HT-29 (cell line): ENCODE data around the gene GRIK1. TPM values are rescaled to one million over a fixed set of nuclear protein-coding genes. Genes with fewer than 3 reads are reported as not detected.

Experiments
- DNase-seq: peaks from one replicate; pipeline ENCODE4 v3.0.0-alpha.2; 2015; ENCODE audit warnings: low spot score
- total RNA-seq: library from RNA; depleted of rRNA; stranded (reverse); fragments of >200 nt; shearing (Covaris generic); gene quantifications from 2 replicates; pipeline ENCODE4 v1.2.3, GENCODE V29; 2014

GRIK1 gene
- total RNA-seq, 1 experiment from 2014 or later = not detected

GRCh38 chr21:29719521-29719920 is 220.3 kb downstream of the GRIK1 start:
- DNase-seq = no peak

GRCh38 chr21:29718081-29718815 is 221.5 kb downstream of the GRIK1 start:
- no peak for DNase-seq

GRCh38 chr21:29717659-29718058 is 222.1 kb downstream of the GRIK1 start:
- DNase-seq = no peak

- no peak for DNase-seq
Observed at GRCh38 chr21:29716753-29717152, 223.0 kb downstream of the GRIK1 start.

DNA sequence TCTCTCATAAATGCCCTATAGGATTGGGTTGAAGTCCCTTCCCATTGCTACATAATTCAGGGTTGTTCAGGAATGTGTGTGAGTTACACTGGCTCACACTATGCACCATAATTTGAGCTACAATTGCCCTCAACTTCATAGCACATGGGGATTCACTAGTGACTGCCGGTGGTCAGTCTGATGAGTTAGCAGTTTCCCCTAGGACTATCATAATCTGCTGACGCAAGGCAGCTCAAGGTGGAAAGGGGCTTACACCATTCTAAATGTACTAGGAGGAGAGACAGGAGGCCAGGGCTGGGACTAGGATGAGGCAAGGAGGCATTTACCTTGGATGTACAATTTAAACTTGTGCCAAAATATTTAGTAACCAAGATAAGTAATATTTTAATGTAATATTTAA is 224.7 kb downstream of the GRIK1 start:
- no peak for DNase-seq

- DNase-seq = no peak
Observed at GRCh38 chr21:29712818-29713217, 227.0 kb downstream of the GRIK1 start.

GRCh38 chr21:29711236-29711635 is 228.6 kb downstream of the GRIK1 start:
- DNase-seq = no peak

- no peak for DNase-seq
Observed at GRCh38 chr21:29710498-29710897, 229.3 kb downstream of the GRIK1 start.

DNA sequence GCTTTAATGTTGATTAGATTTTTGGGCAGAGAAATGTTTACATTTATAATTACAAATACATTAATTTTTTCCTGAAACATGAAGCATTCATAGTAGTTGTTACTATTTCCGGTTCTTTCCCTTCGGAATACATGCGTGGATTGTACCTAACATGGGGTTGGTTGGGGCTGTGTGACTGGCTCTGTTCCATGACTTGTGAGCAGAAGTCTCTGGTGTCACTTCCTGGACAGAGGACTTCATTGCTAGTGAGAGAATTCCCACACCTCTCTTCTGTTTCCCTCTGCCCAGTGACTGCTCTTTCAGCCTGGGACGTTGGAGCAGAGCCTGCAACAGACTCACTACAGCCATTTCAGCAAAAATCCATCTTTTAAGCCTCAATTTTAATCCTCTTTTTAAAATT is 231.4 kb downstream of the GRIK1 start:
- no peak for DNase-seq

DNA sequence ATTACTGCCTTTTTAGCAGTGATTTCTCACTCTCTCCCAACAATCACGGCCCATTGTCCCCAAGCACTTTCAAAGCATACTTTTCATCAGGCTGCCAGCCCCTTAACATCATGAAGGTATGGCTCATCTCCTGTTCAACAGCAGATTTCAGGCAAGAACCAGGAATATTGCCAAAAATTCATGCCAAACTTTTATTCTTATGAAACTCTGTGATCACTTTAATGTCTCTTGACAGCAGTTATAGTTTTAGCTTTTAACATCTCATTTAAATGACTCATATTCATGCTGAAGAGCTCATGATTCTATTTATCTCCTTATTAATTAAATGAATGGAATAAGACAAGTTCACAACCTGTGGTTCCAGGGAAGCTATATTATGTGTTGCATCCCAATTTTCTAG is 235.1 kb downstream of the GRIK1 start:
- DNase-seq = no peak

DNA sequence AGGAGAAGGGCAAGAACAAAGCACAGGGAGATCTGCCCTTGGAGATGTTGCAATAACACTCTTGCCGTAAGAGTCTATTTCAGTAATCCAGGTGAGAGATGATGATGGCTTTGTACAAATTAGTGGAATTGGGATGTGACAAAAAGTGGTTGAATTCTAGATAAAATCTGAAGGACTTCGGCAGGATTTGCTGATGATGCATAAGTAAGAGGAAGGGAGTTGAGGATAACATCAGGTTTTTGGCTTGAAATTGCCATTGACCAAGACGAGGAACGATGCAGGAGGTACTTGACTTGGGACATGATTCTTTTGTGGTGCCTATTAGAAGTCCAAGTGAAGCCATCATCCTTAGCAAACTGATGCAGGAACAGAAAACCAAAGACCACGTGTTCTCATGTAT is 238.1 kb downstream of the GRIK1 start:
- no peak for DNase-seq

DNA sequence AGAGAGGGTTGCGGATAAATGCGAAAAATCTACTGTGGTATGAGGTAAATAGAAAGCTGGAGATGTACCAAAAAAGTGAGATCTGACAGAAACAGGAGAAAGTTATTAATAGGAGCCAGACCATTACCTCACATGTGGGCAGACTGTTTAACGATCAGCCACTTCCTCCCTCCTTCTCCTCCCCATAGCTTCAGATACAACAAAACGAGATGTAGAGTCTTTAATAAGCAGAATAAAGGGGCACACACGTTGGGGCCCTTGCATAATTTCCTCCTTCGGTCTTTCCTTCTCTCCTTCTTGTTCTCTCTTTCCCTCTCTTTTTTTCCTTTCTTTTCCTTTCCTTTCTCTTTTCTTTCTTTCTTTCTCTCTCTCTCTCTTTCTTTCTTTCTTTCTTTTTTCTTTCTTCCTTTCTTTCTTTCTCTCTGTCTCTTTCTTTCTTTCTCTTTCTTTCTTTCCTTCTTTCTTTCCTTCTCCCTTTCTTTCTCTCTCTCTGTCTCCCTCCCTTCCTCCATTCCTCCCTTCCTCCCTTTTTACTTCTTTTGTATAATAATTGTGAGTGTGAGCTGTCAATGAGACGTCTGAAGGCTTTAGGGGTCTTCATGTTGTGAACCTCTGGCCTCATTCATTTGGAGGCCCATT is 242.1 kb downstream of the GRIK1 start:
- no peak for DNase-seq

- no peak for DNase-seq
Observed at GRCh38 chr21:29696937-29697336, 242.9 kb downstream of the GRIK1 start.

- DNase-seq = no peak
Observed at GRCh38 chr21:29691616-29692491, 247.9 kb downstream of the GRIK1 start.

GRCh38 chr21:29689753-29690152 is 250.0 kb downstream of the GRIK1 start:
- no peak for DNase-seq

DNA sequence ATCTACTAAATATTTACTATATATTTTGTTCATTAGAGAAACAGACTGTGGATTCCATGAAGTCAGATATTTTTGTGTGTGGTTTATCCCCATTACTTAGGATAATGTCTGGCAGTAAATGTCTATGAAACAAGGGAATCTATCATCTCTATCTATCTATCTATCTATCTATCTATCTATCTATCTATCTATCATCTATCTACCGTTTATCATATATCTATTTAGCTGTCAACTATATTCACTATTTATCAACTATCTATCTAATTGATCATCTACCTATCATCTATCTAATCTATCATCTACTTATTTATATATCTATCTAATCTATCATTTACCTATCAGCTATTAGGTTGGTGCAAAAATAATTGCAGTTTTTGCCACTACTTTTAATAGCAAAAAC is 255.7 kb downstream of the GRIK1 start:
- no peak for DNase-seq

GRCh38 chr21:29682800-29683199 is 257.0 kb downstream of the GRIK1 start:
- no peak for DNase-seq

- no peak for DNase-seq
Observed at GRCh38 chr21:29680273-29680672, 259.5 kb downstream of the GRIK1 start.

DNA sequence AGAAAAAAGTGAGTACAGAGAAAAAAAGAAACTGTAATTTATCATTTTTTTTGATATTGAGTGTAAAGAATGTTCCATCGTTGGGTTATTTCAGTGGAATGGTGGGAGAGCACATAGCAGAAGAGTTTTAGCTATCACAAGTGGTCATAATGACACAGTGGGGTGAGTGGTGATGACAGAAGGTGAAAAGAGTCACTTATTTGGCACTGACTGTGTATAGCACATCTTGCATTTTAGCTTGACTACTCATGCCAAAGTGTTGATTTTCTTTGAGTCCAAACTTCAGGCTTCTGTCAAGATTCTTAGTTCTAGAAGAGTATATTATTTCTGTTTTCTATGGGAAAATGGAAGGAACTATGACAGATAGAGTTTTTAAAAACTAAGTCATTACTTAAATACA is 261.2 kb downstream of the GRIK1 start:
- DNase-seq = no peak

DNA sequence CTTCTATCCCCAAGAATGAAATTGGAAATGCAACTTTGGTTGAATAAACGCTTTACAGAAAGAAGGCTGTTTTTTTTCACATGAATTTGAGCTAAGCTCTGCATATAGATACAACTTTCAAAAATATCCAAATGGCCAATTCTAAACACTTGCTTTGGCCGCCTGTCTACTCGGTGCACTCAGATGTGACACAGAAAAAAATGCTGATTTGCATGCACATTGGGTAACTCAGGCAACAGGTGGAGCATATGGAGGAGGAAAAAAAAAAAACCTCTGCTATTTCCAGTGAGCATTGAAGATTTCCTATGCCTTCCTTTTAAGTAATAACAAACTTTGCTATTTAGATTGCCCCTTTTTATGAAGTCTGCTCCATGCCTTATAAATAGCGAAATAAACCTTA is 262.5 kb downstream of the GRIK1 start:
- no peak for DNase-seq

DNA sequence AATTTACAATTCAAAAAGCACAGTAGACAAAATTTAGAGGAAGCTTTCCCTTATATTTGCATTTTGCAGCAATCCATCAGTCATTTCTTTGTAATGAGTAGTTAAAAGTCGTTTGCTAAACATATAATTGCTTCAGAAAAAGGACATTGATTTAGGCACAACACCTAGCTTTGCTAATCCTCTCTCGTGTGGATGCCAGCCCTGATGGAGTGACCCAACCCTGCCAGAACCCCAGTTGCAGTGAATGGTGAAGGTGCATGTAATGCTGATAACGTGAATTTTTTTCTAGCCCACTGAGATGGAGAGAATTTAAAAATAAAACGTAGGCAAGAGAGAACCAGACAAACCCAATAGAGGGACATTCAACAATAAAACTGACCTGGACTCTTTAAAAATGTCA is 263.4 kb downstream of the GRIK1 start:
- no peak for DNase-seq

DNA sequence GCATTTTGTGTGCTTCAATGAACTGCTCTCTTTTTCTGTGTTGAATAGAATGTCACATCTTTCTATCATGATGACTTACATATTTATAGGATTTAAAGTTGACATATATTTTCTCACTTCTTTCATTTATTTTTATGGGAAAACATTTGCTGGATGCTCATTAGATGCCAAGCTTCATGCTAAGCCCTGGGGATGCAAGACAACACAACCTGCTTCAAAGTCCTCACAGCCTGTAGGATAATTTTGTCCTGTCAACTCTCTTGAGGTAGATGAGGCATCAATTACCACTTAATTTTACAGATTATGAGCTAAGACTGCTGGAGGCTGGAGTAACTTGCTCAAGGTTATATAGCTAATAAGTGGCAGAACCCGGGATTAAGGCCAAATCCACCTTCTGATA is 264.3 kb downstream of the GRIK1 start:
- no peak for DNase-seq

GRCh38 chr21:29674343-29674742 is 265.5 kb downstream of the GRIK1 start:
- DNase-seq = no peak
